Measurements from ENCODE around the gene ANKS1A.
A peak's percentile ranks its signal among the peaks of the same experiment; 100 is the strongest.
"Not testable (repeated sequence)": the region's sequence is repeated elsewhere in the genome, so short reads cannot be mapped to it uniquely, and the experiment has no call there.

ANKS1A gene

GRCh38 chr6:35003886-35004530 lies 115.0 kb downstream of the ANKS1A start:
- H2AFZ ChIP-seq (ENCODE audit: insufficient read depth, low read length, poor library complexity); H3K27me3 ChIP-seq (ENCODE audit: insufficient read depth, low read length); H3K18ac ChIP-seq (ENCODE audit: low read length); H3K4me3 ChIP-seq (ENCODE audit: low read depth, low read length); H4K12ac ChIP-seq (ENCODE audit: low read depth, low read length); H2AK5ac ChIP-seq (ENCODE audit: low read length); H3K4me2 ChIP-seq (ENCODE audit: low read length); H3K9ac ChIP-seq (ENCODE audit: low read length); H2BK12ac ChIP-seq (ENCODE audit: low read length); H3K36me3 ChIP-seq (ENCODE audit: control insufficient read depth in 1 of 2, insufficient read depth in 2 of 2, low read length in 2 of 2); H3K23ac ChIP-seq (ENCODE audit: low read length); H3K9me3 ChIP-seq (ENCODE audit: insufficient read depth, low read depth, low read length); H3K14ac ChIP-seq (ENCODE audit: low read length); H4K8ac ChIP-seq (ENCODE audit: low read depth, low read length); H3K79me2 ChIP-seq (ENCODE audit: control insufficient read depth, insufficient read depth, low read length, poor library complexity); H2BK120ac ChIP-seq (ENCODE audit: insufficient read depth, low read length, poor library complexity); H3K4ac ChIP-seq (ENCODE audit: low read depth, low read length): not testable (repeated sequence)
- H4K91ac ChIP-seq (ENCODE audit: low read depth, low read length): peak overlapping the region; percentile 70
- peak overlapping the region; percentile 81 for H3K27ac ChIP-seq (ENCODE audit: low read depth, low read length)
- peak; percentile 55 to 76 for DNase-seq
- peak overlapping the region; percentile 49 for H2BK5ac ChIP-seq (ENCODE audit: low read depth, low read length, poor library complexity)
- peaks cover 6 to 19% of the 10 kb centered on the region in 2 experiments for H3K4me1 ChIP-seq (ENCODE audit: control insufficient read depth in 1 of 2, insufficient read depth in 2 of 2, low read length in 2 of 2)
- WGBS (ENCODE audit: extremely low coverage, insufficient coverage, insufficient read length): no CpG with 5 or more reads among the region's 12 CpGs
- H3K79me1 ChIP-seq (ENCODE audit: low read length): peaks cover 16% of the 10 kb centered on the region

- H2BK5ac ChIP-seq (ENCODE audit: low read depth, low read length, poor library complexity): no peak overlapping the region
- no peak overlapping the region for H2BK12ac ChIP-seq (ENCODE audit: low read length)
- H3K27ac ChIP-seq (ENCODE audit: low read depth, low read length): peak overlapping the region; percentile 57
- H4K8ac ChIP-seq (ENCODE audit: low read depth, low read length): no peak overlapping the region
- H3K9ac ChIP-seq (ENCODE audit: low read length): no peak overlapping the region
- H3K36me3 ChIP-seq (ENCODE audit: control insufficient read depth in 1 of 2, insufficient read depth in 2 of 2, low read length in 2 of 2): peaks cover 5 to 6% of the 10 kb centered on the region in 2 experiments
- no CpG with 5 or more reads among the region's 2 CpGs for WGBS (ENCODE audit: extremely low coverage, insufficient coverage, insufficient read length)
- no peak overlapping the region for H3K23ac ChIP-seq (ENCODE audit: low read length)
- H3K79me1 ChIP-seq (ENCODE audit: low read length): peaks cover 9% of the 10 kb centered on the region
- H2AK5ac ChIP-seq (ENCODE audit: low read length): no peak overlapping the region
- no peak overlapping the region for H3K4ac ChIP-seq (ENCODE audit: low read depth, low read length)
- peak; percentile 25 to 71 for DNase-seq
- no peak overlapping the region for H2BK120ac ChIP-seq (ENCODE audit: insufficient read depth, low read length, poor library complexity)
- no peak overlapping the region for H3K4me2 ChIP-seq (ENCODE audit: low read length)
- H3K4me1 ChIP-seq (ENCODE audit: control insufficient read depth in 1 of 2, insufficient read depth in 2 of 2, low read length in 2 of 2): peaks cover 9 to 25% of the 10 kb centered on the region in 2 experiments
- H4K12ac ChIP-seq (ENCODE audit: low read depth, low read length): no peak overlapping the region
- no peak overlapping the region for H3K14ac ChIP-seq (ENCODE audit: low read length)
- no peak overlapping the region for H2AFZ ChIP-seq (ENCODE audit: insufficient read depth, low read length, poor library complexity)
- peaks cover 13% of the 10 kb centered on the region for H3K79me2 ChIP-seq (ENCODE audit: control insufficient read depth, insufficient read depth, low read length, poor library complexity)
- no peaks in the 10 kb centered on the region for H3K9me3 ChIP-seq (ENCODE audit: insufficient read depth, low read depth, low read length)
- H3K18ac ChIP-seq (ENCODE audit: low read length): no peak overlapping the region
- no peaks in the 10 kb centered on the region for H3K27me3 ChIP-seq (ENCODE audit: insufficient read depth, low read length)
- H3K4me3 ChIP-seq (ENCODE audit: low read depth, low read length): no peak overlapping the region
- H4K91ac ChIP-seq (ENCODE audit: low read depth, low read length): no peak overlapping the region
Observed at GRCh38 chr6:35007016-35007415, 118.0 kb downstream of the ANKS1A start.

GRCh38 chr6:35008858-35009257 lies 119.8 kb downstream of the ANKS1A start:
- WGBS (ENCODE audit: extremely low coverage, insufficient coverage, insufficient read length): no CpG with 5 or more reads among the region's 7 CpGs

GRCh38 chr6:35011096-35012041 lies 122.3 kb downstream of the ANKS1A start:
- H4K91ac ChIP-seq (ENCODE audit: low read depth, low read length): no peak overlapping the region
- peaks cover 6 to 14% of the 10 kb centered on the region in 2 experiments for H3K36me3 ChIP-seq (ENCODE audit: control insufficient read depth in 1 of 2, insufficient read depth in 2 of 2, low read length in 2 of 2)
- no peak overlapping the region for H3K18ac ChIP-seq (ENCODE audit: low read length)
- no peak overlapping the region for H2AFZ ChIP-seq (ENCODE audit: insufficient read depth, low read length, poor library complexity)
- no peak overlapping the region for H2BK12ac ChIP-seq (ENCODE audit: low read length)
- H3K79me2 ChIP-seq (ENCODE audit: control insufficient read depth, insufficient read depth, low read length, poor library complexity): peaks cover 26% of the 10 kb centered on the region
- no peak overlapping the region for H2BK5ac ChIP-seq (ENCODE audit: low read depth, low read length, poor library complexity)
- H3K27ac ChIP-seq (ENCODE audit: low read depth, low read length): no peak overlapping the region
- H3K23ac ChIP-seq (ENCODE audit: low read length): no peak overlapping the region
- H3K14ac ChIP-seq (ENCODE audit: low read length): no peak overlapping the region
- no peak overlapping the region for H2AK5ac ChIP-seq (ENCODE audit: low read length)
- H3K4me2 ChIP-seq (ENCODE audit: low read length): no peak overlapping the region
- no peak overlapping the region for H3K9ac ChIP-seq (ENCODE audit: low read length)
- peaks cover 18 to 34% of the 10 kb centered on the region in 2 experiments for H3K4me1 ChIP-seq (ENCODE audit: control insufficient read depth in 1 of 2, insufficient read depth in 2 of 2, low read length in 2 of 2)
- no peak overlapping the region for H4K12ac ChIP-seq (ENCODE audit: low read depth, low read length)
- H3K4me3 ChIP-seq (ENCODE audit: low read depth, low read length): no peak overlapping the region
- DNase-seq: no peak
- no peaks in the 10 kb centered on the region for H3K9me3 ChIP-seq (ENCODE audit: insufficient read depth, low read depth, low read length)
- H3K79me1 ChIP-seq (ENCODE audit: low read length): peaks cover 3% of the 10 kb centered on the region
- no CpG with 5 or more reads among the region's 4 CpGs for WGBS (ENCODE audit: extremely low coverage, insufficient coverage, insufficient read length)
- no peak overlapping the region for H2BK120ac ChIP-seq (ENCODE audit: insufficient read depth, low read length, poor library complexity)
- no peaks in the 10 kb centered on the region for H3K27me3 ChIP-seq (ENCODE audit: insufficient read depth, low read length)
- H4K8ac ChIP-seq (ENCODE audit: low read depth, low read length): no peak overlapping the region
- peak overlapping the region; percentile 42 for H3K4ac ChIP-seq (ENCODE audit: low read depth, low read length)

More at GRCh38 chr6:35008858-35009257, 119.8 kb downstream of the ANKS1A start:
- Histone ChIP-seq H3K18ac (ENCODE audit: low read length) (no peak overlapping the region), H4K12ac (ENCODE audit: low read depth, low read length) (no peak overlapping the region), H2AFZ (ENCODE audit: insufficient read depth, low read length, poor library complexity) (no peak overlapping the region), H4K91ac (ENCODE audit: low read depth, low read length) (no peak overlapping the region), H3K4me2 (ENCODE audit: low read length) (peak overlapping the region; percentile 20), H3K4ac (ENCODE audit: low read depth, low read length) (no peak overlapping the region), H3K27ac (ENCODE audit: low read depth, low read length) (peak overlapping the region; percentile 61), H4K8ac (ENCODE audit: low read depth, low read length) (no peak overlapping the region), H3K79me1 (ENCODE audit: low read length) (peaks cover 3% of the 10 kb centered on the region), H3K14ac (ENCODE audit: low read length) (no peak overlapping the region), H3K79me2 (ENCODE audit: control insufficient read depth, insufficient read depth, low read length, poor library complexity) (peaks cover 22% of the 10 kb centered on the region), H3K9ac (ENCODE audit: low read length) (no peak overlapping the region), H3K9me3 (ENCODE audit: insufficient read depth, low read depth, low read length) (no peaks in the 10 kb centered on the region), H3K23ac (ENCODE audit: low read length) (no peak overlapping the region), H3K36me3 (ENCODE audit: control insufficient read depth in 1 of 2, insufficient read depth in 2 of 2, low read length in 2 of 2) (peaks cover 10 to 11% of the 10 kb centered on the region in 2 experiments), H2BK12ac (ENCODE audit: low read length) (no peak overlapping the region), H2AK5ac (ENCODE audit: low read length) (no peak overlapping the region), H3K27me3 (ENCODE audit: insufficient read depth, low read length) (no peaks in the 10 kb centered on the region), H3K4me3 (ENCODE audit: low read depth, low read length) (no peak overlapping the region), H3K4me1 (ENCODE audit: control insufficient read depth in 1 of 2, insufficient read depth in 2 of 2, low read length in 2 of 2) (peaks cover 9 to 20% of the 10 kb centered on the region in 2 experiments), H2BK5ac (ENCODE audit: low read depth, low read length, poor library complexity) (no peak overlapping the region), H2BK120ac (ENCODE audit: insufficient read depth, low read length, poor library complexity) (no peak overlapping the region)
- DNase-seq: peak in 1 of 2 donors; percentile 58

Measured in trophoblast cell (in vitro differentiated cells and primary cell).